GM12892 (cell line): ENCODE measurements around the gene FTO.

ENCODE experiments used
- POLR2A ChIP-seq: IDR thresholded peaks from 2 replicates; pipeline ENCODE4 v1.6.1; 2011; ENCODE audit warnings: low read depth, low read length, control low read depth
- POLR2AphosphoS5 ChIP-seq: IDR thresholded peaks from 2 replicates; pipeline ENCODE4 v1.6.1; 2011; ENCODE audit warnings: low read depth, low read length, control low read depth
- TAF1 ChIP-seq: IDR thresholded peaks from 2 replicates; pipeline ENCODE4 v1.6.1; 2011; ENCODE audit warnings: low read depth, mild to moderate bottlenecking, control low read depth, low read length, borderline replicate concordance

GRCh38 chr16:54142787-54143186 lies 438.8 kb downstream of the FTO start:
- TF ChIP-seq POLR2AphosphoS5 (no peak), POLR2A (no peak), TAF1 (no peak)
